ENCODE measurements around the gene PHLDA1. TPM values are rescaled to one million over a fixed set of nuclear protein-coding genes. Genes with fewer than 3 reads are reported as not detected.
A peak's percentile ranks its signal among the peaks of the same experiment; 100 is the strongest.

The PHLDA1 gene
- total and polyA plus RNA-seq, 2 donors (not counting 1 experiment from before 2014, with no cell fraction given), result 1.0 to 1.7 TPM

GRCh38 chr12:76080729-76081415 is 49.3 kb upstream of the PHLDA1 start:
- no peak overlapping the region for H2AFZ ChIP-seq (ENCODE audit: insufficient read depth, low read depth, low read length, poor library complexity, severe bottlenecking)
- ChIA-PET POLR2A (no interaction called here), CTCF (interaction anchor here (1.1 kb wide), 2 partner anchors 78 to 267 kb away, joined by 3 read pairs; partner anchors contain the start of gene BBS10)
- H3K9me3 Mint-ChIP-seq (ENCODE audit: insufficient read depth), result no peaks in the 10 kb centered on the region
- H3K27ac ChIP-seq (ENCODE audit: low read length in 2 of 2), result no peak overlapping the region
- intact Hi-C loops (cut with micrococcal nuclease), result loop anchor here (5.0 to 10.0 kb wide), 2 partner anchors 696 to 794 kb away; partner anchors contain the start of gene CSRP2
- peaks cover 0 to 6% of the 10 kb centered on the region in 2 experiments for H3K36me3 ChIP-seq (replicated peaks in 1 of 2; ENCODE audit: control extremely low read depth in 1 of 2, control insufficient read depth in 1 of 2, extremely low read depth in 1 of 2, insufficient read depth in 2 of 2, low read length in 1 of 2)
- H3K79me2 ChIP-seq (ENCODE audit: control insufficient read depth, insufficient read depth, low read length), result peaks cover 85% of the 10 kb centered on the region
- no peak overlapping the region for H3K27ac Mint-ChIP-seq
- peak; percentile 29 for DNase-seq
- peak overlapping the region; percentile 9 for H3K4me2 ChIP-seq (replicated peaks; ENCODE audit: low read depth, low read length, poor library complexity, severe bottlenecking)
- no peaks in the 10 kb centered on the region for H3K27me3 Mint-ChIP-seq
- peak; percentile 59 for TF ChIP-seq CTCF (IDR thresholded peaks at IDR 0.05)
- TF ChIP-seq EZH2 (IDR thresholded peaks at IDR 0.05; ENCODE audit: borderline replicate concordance, insufficient read depth, low read depth, low read length, poor library complexity, severe bottlenecking), result no peak
- H3K9me3 ChIP-seq (ENCODE audit: control extremely low read depth in 1 of 3, control insufficient read depth in 2 of 3, insufficient read depth in 1 of 3, low read length in 2 of 3), result peaks cover 0 to 3% (median 0%) of the 10 kb centered on the region in 3 donors
- H4K20me1 ChIP-seq (ENCODE audit: control insufficient read depth, insufficient read depth, low read length, poor library complexity, severe bottlenecking), result peaks cover 81% of the 10 kb centered on the region
- H3K4me1 Mint-ChIP-seq, result peaks cover 74% of the 10 kb centered on the region
- no peak overlapping the region for H3K4me3 ChIP-seq (ENCODE audit: control extremely low read depth in 1 of 5, extremely low read depth in 1 of 5, insufficient read depth in 1 of 5, low read depth in 2 of 5, low read length in 4 of 5)
- H3K9ac ChIP-seq (ENCODE audit: low read length), result no peak overlapping the region
- WGBS (ENCODE audit: insufficient coverage), result no CpG with 5 or more reads among the region's 6 CpGs
- ATAC-seq (ENCODE audit: low read depth), result no peak
- H3K4me3 Mint-ChIP-seq, result peak overlapping the region; percentile 24
- peaks cover 26 to 41% of the 10 kb centered on the region in 2 donors for H3K4me1 ChIP-seq (ENCODE audit: control insufficient read depth in 2 of 2, insufficient read depth in 2 of 2, low read length in 2 of 2)
- no peaks in the 10 kb centered on the region for H3K27me3 ChIP-seq (replicated peaks in 1 of 4; ENCODE audit: control extremely low read depth in 1 of 4, control insufficient read depth in 3 of 4, insufficient read depth in 4 of 4, low read length in 3 of 4)
